ENCODE results near the gene DNAJB6.

The DNAJB6 gene

GRCh38 chr7:157336383-157337315, at the start of gene DNAJB6:
DNAJB6 (plus strand) TSS chr7:157337004; CDS start chr7:157358573, 21,569 bp downstream.
- H3K4me3 ChIP-seq (ENCODE audit: low read depth, low read length) = peak within 1 kb of the TSS; percentile 89
- DNase-seq (ENCODE audit: low read depth, low spot score) = peak; percentile 94
- no peak for TF ChIP-seq CTCF (IDR thresholded peaks at IDR 0.05; ENCODE audit: low read depth, low read length)
- in situ Hi-C loops (cut with HindIII; ENCODE audit: low sequenced_read_pairs) = no loop called here

GRCh38 chr7:157291404-157292080, 45.3 kb upstream of the DNAJB6 start:
- H3K4me3 ChIP-seq (ENCODE audit: low read depth, low read length) = no peak overlapping the region
- in situ Hi-C loops (cut with HindIII; ENCODE audit: low sequenced_read_pairs) = no loop called here
- no peak for TF ChIP-seq CTCF (IDR thresholded peaks at IDR 0.05; ENCODE audit: low read depth, low read length)
- no peak for DNase-seq (ENCODE audit: low read depth, low spot score)

- DNase-seq (ENCODE audit: low read depth, low spot score) = no peak
- no peak for TF ChIP-seq CTCF (IDR thresholded peaks at IDR 0.05; ENCODE audit: low read depth, low read length)
- in situ Hi-C loops (cut with HindIII; ENCODE audit: low sequenced_read_pairs) = no loop called here
- H3K4me3 ChIP-seq (ENCODE audit: low read depth, low read length) = no peak overlapping the region
Measured at GRCh38 chr7:157292258-157292657, 44.5 kb upstream of the DNAJB6 start.

- in situ Hi-C loops (cut with HindIII; ENCODE audit: low sequenced_read_pairs) = no loop called here
- H3K4me3 ChIP-seq (ENCODE audit: low read depth, low read length) = no peak overlapping the region
- no peak for DNase-seq (ENCODE audit: low read depth, low spot score)
- TF ChIP-seq CTCF (IDR thresholded peaks at IDR 0.05; ENCODE audit: low read depth, low read length) = no peak
Measured at GRCh38 chr7:157292770-157293412, 43.9 kb upstream of the DNAJB6 start.

GRCh38 chr7:157293413-157293788, 43.4 kb upstream of the DNAJB6 start:
- in situ Hi-C loops (cut with HindIII; ENCODE audit: low sequenced_read_pairs) = no loop called here

More at GRCh38 chr7:157293413-157293788, 43.4 kb upstream of the DNAJB6 start:
- no peak for DNase-seq (ENCODE audit: low read depth, low spot score)
- no peak for TF ChIP-seq CTCF (IDR thresholded peaks at IDR 0.05; ENCODE audit: low read depth, low read length)
- no peak overlapping the region for H3K4me3 ChIP-seq (ENCODE audit: low read depth, low read length)
